Esophagus squamous epithelium (tissue), 4 donors: ENCODE data around the gene PANK2.

Source experiments
- POLR2A ChIP-seq, 4 donors: fragments of 450-650 bp; IDR thresholded peaks; one replicate each; pipeline ENCODE4 v1.6.1; 2017; ENCODE audit warnings: antibody characterized with exemption in 4 of 4, mild to moderate bottlenecking in 4 of 4, moderate library complexity in 3 of 4
- TF ChIP-seq, protein P1 (sequence below), 6 experiments: fragments of 450-650 bp in 4 of 6; fragments of 200-600 bp in 2 of 6; sonication (generic) in 2 of 6; IDR thresholded peaks; one replicate each; pipeline ENCODE4 v1.5.1; 2016 to 2019; ENCODE audit warnings: antibody characterized with exemption in 6 of 6, mild to moderate bottlenecking in 4 of 6, moderate library complexity in 4 of 6

DNA sequence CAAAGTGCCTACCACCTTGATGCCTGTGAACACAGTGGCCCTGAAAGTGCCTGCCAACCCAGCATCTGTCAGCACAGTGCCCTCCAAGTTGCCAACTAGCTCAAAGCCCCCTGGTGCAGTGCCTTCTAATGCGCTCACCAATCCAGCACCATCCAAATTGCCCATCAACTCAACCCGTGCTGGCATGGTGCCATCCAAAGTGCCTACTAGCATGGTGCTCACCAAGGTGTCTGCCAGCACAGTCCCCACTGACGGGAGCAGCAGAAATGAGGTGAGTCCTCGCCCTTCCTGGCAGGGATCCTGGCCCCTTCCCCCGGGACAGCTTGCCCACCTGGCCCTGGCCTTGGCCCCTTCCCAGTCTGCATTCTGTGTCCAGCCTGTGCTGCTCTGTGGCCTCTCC is 24.7 kb upstream of the PANK2 start:
- TF ChIP-seq, protein P1, sequence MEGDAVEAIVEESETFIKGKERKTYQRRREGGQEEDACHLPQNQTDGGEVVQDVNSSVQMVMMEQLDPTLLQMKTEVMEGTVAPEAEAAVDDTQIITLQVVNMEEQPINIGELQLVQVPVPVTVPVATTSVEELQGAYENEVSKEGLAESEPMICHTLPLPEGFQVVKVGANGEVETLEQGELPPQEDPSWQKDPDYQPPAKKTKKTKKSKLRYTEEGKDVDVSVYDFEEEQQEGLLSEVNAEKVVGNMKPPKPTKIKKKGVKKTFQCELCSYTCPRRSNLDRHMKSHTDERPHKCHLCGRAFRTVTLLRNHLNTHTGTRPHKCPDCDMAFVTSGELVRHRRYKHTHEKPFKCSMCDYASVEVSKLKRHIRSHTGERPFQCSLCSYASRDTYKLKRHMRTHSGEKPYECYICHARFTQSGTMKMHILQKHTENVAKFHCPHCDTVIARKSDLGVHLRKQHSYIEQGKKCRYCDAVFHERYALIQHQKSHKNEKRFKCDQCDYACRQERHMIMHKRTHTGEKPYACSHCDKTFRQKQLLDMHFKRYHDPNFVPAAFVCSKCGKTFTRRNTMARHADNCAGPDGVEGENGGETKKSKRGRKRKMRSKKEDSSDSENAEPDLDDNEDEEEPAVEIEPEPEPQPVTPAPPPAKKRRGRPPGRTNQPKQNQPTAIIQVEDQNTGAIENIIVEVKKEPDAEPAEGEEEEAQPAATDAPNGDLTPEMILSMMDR (IDR thresholded peaks at IDR 0.05), result no peak
- TF ChIP-seq POLR2A (IDR thresholded peaks at IDR 0.05), result no peak
